ENCODE measurements around the gene LAMA5.
"Not testable (repeated sequence)": the region's sequence is repeated elsewhere in the genome, so short reads cannot be mapped to it uniquely, and the experiment has no call there.

The LAMA5 gene

GRCh38 chr20:62390317-62391164, 23.4 kb upstream of the LAMA5 start:
- DNase-seq, result no peak

GRCh38 chr20:62389601-62390087, 22.5 kb upstream of the LAMA5 start:
- no peak for DNase-seq

- DNase-seq, result no peak
Observed at GRCh38 chr20:62388839-62389600, 21.9 kb upstream of the LAMA5 start.

- no peak for DNase-seq
Observed at GRCh38 chr20:62387933-62388635, 21.0 kb upstream of the LAMA5 start.

GRCh38 chr20:62387219-62387913, 20.3 kb upstream of the LAMA5 start:
- DNase-seq, result peak; percentile 13

GRCh38 chr20:62386383-62387218, 19.5 kb upstream of the LAMA5 start, which contains the start of gene RPS21:
Gene RPS21 (plus strand): TSS chr20:62387103. CDS start chr20:62387339, 236 bp downstream.
- peak; percentile 94 for DNase-seq

GRCh38 chr20:62382306-62383198, 15.4 kb upstream of the LAMA5 start:
- peak; percentile 80 for DNase-seq

GRCh38 chr20:62381842-62382241, 14.7 kb upstream of the LAMA5 start:
- DNase-seq, result no peak

GRCh38 chr20:62381202-62381797, 14.2 kb upstream of the LAMA5 start:
- no peak for DNase-seq

- DNase-seq, result no peak
Observed at GRCh38 chr20:62378215-62378614, 11.1 kb upstream of the LAMA5 start.

GRCh38 chr20:62377615-62378178, 10.6 kb upstream of the LAMA5 start:
- no peak for DNase-seq

GRCh38 chr20:62377064-62377461, 10.0 kb upstream of the LAMA5 start:
- DNase-seq, result peak; percentile 8

GRCh38 chr20:62376112-62377063, 9.3 kb upstream of the LAMA5 start:
- DNase-seq, result peak; percentile 74

GRCh38 chr20:62374331-62375152, 7.4 kb upstream of the LAMA5 start:
- peak; percentile 49 for DNase-seq

GRCh38 chr20:62373631-62374179, 6.6 kb upstream of the LAMA5 start:
- not testable (repeated sequence) for DNase-seq

GRCh38 chr20:62372042-62372993, 5.2 kb upstream of the LAMA5 start:
- DNase-seq, result peak; percentile 8
